Endothelial cell of umbilical vein (primary cell): ENCODE data around the gene PSMD5. TPM values are rescaled to one million over a fixed set of nuclear protein-coding genes. Genes with fewer than 3 reads are reported as not detected.

Experiments
- BruUV-seq: library from RNA; stranded (reverse); fragments of 400-500 nt; replicated peaks from 2 replicates; lab custom pipeline; 2021; lab: Mats Ljungman, UMichigan
- CTCF ChIA-PET: fragments of 300-600, 350-600 bp; sonication (Branson Sonifier 250); formaldehyde crosslinking; loops from one replicate; lab custom pipeline; 2021; ENCODE audit warnings: antibody characterized with exemption, inconsistent platforms; lab: Charles Lee
- POLR2A ChIA-PET: fragments of 300-600, 350-600 bp; sonication (Branson Sonifier 250); formaldehyde crosslinking; loops from one replicate; lab custom pipeline; 2021; ENCODE audit warnings: antibody characterized with exemption, inconsistent platforms; lab: Charles Lee
- DNase-seq: peaks from one replicate; pipeline ENCODE4 v3.0.0-alpha.2; 2011; ENCODE audit warnings: low read depth, low spot score
- FAIRE-seq: peaks from 2 replicates; lab custom pipeline; 2011; peaks lifted over from hg19 to GRCh38; lab: Jason Lieb, UNC
- H2AFZ ChIP-seq: 2 replicates; pipeline ENCODE4 v1.6.0; 2012; ENCODE audit warnings: low read depth, low read length, control low read depth, inconsistent platforms
- H3K27ac ChIP-seq: 2 replicates; pipeline ENCODE4 v1.5.1; 2011; ENCODE audit warnings: low read depth, mild to moderate bottlenecking, control low read depth, low read length, moderate library complexity; ENCODE audit not compliant: insufficient read depth
- H3K27me3 ChIP-seq, 2 experiments: 2 replicates each; pipeline versions ENCODE4 v1.6.0 to v1.6.1; 2011; ENCODE audit warnings: low read length in 2 of 2, mixed read lengths in 1 of 2; ENCODE audit not compliant: control insufficient read depth in 2 of 2, insufficient read depth in 2 of 2
- H3K36me3 ChIP-seq, 2 experiments: 2 replicates in 1 of 2; 3 replicates in 1 of 2; pipeline ENCODE4 v1.5.1; 2011; ENCODE audit warnings: low read length in 2 of 2, mild to moderate bottlenecking in 1 of 2, moderate library complexity in 1 of 2; ENCODE audit not compliant: control insufficient read depth in 2 of 2, insufficient read depth in 2 of 2; ENCODE audit errors: extremely low read depth in 1 of 2
- H3K4me1 ChIP-seq: 3 replicates; pipeline ENCODE4 v1.5.1; 2011; ENCODE audit warnings: mild to moderate bottlenecking, low read length; ENCODE audit not compliant: control insufficient read depth, insufficient read depth; ENCODE audit errors: extremely low read depth
- H3K4me2 ChIP-seq: 2 replicates; pipeline ENCODE4 v1.6.1; 2011; ENCODE audit warnings: low read length, control low read depth, mixed read lengths; ENCODE audit not compliant: insufficient read depth
- H3K4me3 ChIP-seq, 3 experiments: fragments of 200-600 bp in 1 of 3; sonication (generic), shearing (Covaris generic) in 1 of 3; replicated peaks in 1 of 3; 2 replicates each; pipeline ENCODE4 v1.5.1; 2011 to 2016; ENCODE audit warnings: control low read depth in 3 of 3, low read length in 3 of 3, mild to moderate bottlenecking in 2 of 3, inconsistent platforms in 1 of 3, low read depth in 1 of 3, moderate library complexity in 1 of 3; ENCODE audit not compliant: insufficient read depth in 1 of 3
- H3K79me2 ChIP-seq: 2 replicates; pipeline ENCODE4 v1.6.0; 2012; ENCODE audit warnings: low read length, inconsistent platforms; ENCODE audit not compliant: control insufficient read depth, insufficient read depth
- H3K9ac ChIP-seq: replicated peaks from 2 replicates; pipeline ENCODE3; 2011; ENCODE audit warnings: low read length, control low read depth; ENCODE audit not compliant: insufficient read depth; ENCODE audit errors: extremely low read depth
- H3K9me1 ChIP-seq: replicated peaks from 3 replicates; pipeline ENCODE4 v1.6.0; 2011; ENCODE audit warnings: mild to moderate bottlenecking, low read length; ENCODE audit not compliant: control insufficient read depth, insufficient read depth; ENCODE audit errors: extremely low read depth
- H3K9me3 ChIP-seq: replicated peaks from 2 replicates; pipeline ENCODE4 v1.5.1; 2012; ENCODE audit warnings: low read length, inconsistent platforms; ENCODE audit not compliant: control insufficient read depth, insufficient read depth
- H4K20me1 ChIP-seq: replicated peaks from 2 replicates; pipeline ENCODE3; 2011; ENCODE audit warnings: mild to moderate bottlenecking, low read length; ENCODE audit not compliant: control insufficient read depth, insufficient read depth; ENCODE audit errors: extremely low read depth
- CTCF ChIP-seq, 2 donors: IDR thresholded peaks; 1 replicate in 1 of 2; 2 replicates in 1 of 2; pipeline ENCODE4 v1.5.1; 2011; ENCODE audit warnings: low read length in 2 of 2, mild to moderate bottlenecking in 2 of 2, moderate library complexity in 2 of 2, control low read depth in 1 of 2, inconsistent platforms in 1 of 2, low read depth in 1 of 2; ENCODE audit not compliant: insufficient read depth in 1 of 2; ENCODE audit errors: extremely low read depth in 1 of 2
- EZH2 ChIP-seq: IDR thresholded peaks from 2 replicates; pipeline ENCODE4 v1.6.1; 2012; ENCODE audit warnings: borderline replicate concordance, low read depth, mild to moderate bottlenecking, moderate library complexity, low read length, inconsistent platforms; ENCODE audit not compliant: severe bottlenecking
- FOS ChIP-seq: IDR thresholded peaks from 2 replicates; pipeline ENCODE4 v1.6.1; 2011; ENCODE audit warnings: mild to moderate bottlenecking, low read length, moderate library complexity, borderline replicate concordance; ENCODE audit not compliant: insufficient read depth
- GATA2 ChIP-seq: IDR thresholded peaks from 2 replicates; pipeline ENCODE4 v1.7.0; 2011; ENCODE audit warnings: low read depth, mild to moderate bottlenecking, moderate library complexity, mixed read lengths, low read length; ENCODE audit not compliant: insufficient read length, insufficient read depth
- JUN ChIP-seq: IDR thresholded peaks from 2 replicates; pipeline ENCODE4 v1.6.1; 2011; ENCODE audit warnings: borderline replicate concordance, low read depth; ENCODE audit not compliant: insufficient read length, insufficient read depth
- MAX ChIP-seq: IDR thresholded peaks from 2 replicates; pipeline ENCODE4 v1.6.1; 2011; ENCODE audit not compliant: insufficient read depth, insufficient read length
- MYC ChIP-seq: IDR thresholded peaks from one replicate; pipeline ENCODE4 v1.6.1; 2011; ENCODE audit warnings: mild to moderate bottlenecking, low read depth, low read length
- POLR2A ChIP-seq: IDR thresholded peaks from 2 replicates; pipeline ENCODE4 v1.6.1; 2012; ENCODE audit warnings: low read depth, mild to moderate bottlenecking, control low read depth, low read length
- POLR2AphosphoS5 ChIP-seq: IDR thresholded peaks from 2 replicates; pipeline ENCODE4 v1.6.1; 2012; ENCODE audit warnings: low read depth, mild to moderate bottlenecking, control low read depth, low read length, moderate library complexity; ENCODE audit not compliant: insufficient read depth
- dilution Hi-C: fragments of 300-500 bp; cut with MboI; formaldehyde crosslinking; loops from one replicate; pipeline ENCODE4 v1.15.0; 2019; ENCODE audit warnings: low sequenced_read_pairs; ENCODE audit not compliant: extremely low pct_ligation_motif_present
- intact Hi-C: fragments of 100-400 bp; cut with micrococcal nuclease; formaldehyde crosslinking; loops from one replicate; pipeline ENCODE4 v1.10.0; 2022
- polyA plus RNA-seq, 4 experiments: library from polyadenylated mRNA; depleted of rRNA in 3 of 4; stranded (reverse) in 3 of 4; unstranded in 1 of 4; fragments of >200 nt; gene quantifications; 2 replicates each; pipeline versions ENCODE4 v1.2.1 to v1.2.3, GENCODE V29; 2011 to 2012; ENCODE audit warnings: missing spikeins in 1 of 4
- total RNA-seq: library from RNA; stranded (reverse); gene quantifications from 2 replicates; pipeline ENCODE4 v1.2.3, GENCODE V29; 2021

The PSMD5 gene
- total and polyA plus RNA-seq, 2 donors (not counting 3 experiments of a cell fraction or from before 2014, with no cell fraction given), result 20.4 to 70.2 TPM

- H2AFZ ChIP-seq, result no peak overlapping the region
- DNase-seq, result no peak
- TF ChIP-seq FOS, result no peak
- no peak for TF ChIP-seq EZH2
- no peak for TF ChIP-seq CTCF (IDR thresholded peaks at IDR 0.05; ENCODE audit: extremely low read depth in 1 of 2, insufficient read depth in 1 of 2, low read depth in 1 of 2, low read length in 2 of 2)
- TF ChIP-seq MAX, result no peak
- TF ChIP-seq JUN, result no peak
- TF ChIP-seq POLR2AphosphoS5, result no peak
- no peak for TF ChIP-seq POLR2A
- no peak for TF ChIP-seq GATA2
- TF ChIP-seq MYC, result no peak
- dilution Hi-C loops (no loop called here), intact Hi-C loops (no loop called here)
- no peaks in the 10 kb centered on the region for H3K9me3 ChIP-seq
- ChIA-PET POLR2A (interaction anchor here (0.6 kb wide), 1 partner anchor 9 kb away, joined by 9 read pairs; no protein-coding TSS in a partner anchor), CTCF (interaction anchor here (1.3 kb wide), 1 partner anchor 18 kb away, joined by 3 read pairs; no protein-coding TSS in a partner anchor)
- no peaks in the 10 kb centered on the region for H3K27me3 ChIP-seq
- H3K27ac ChIP-seq, result no peak overlapping the region
- no TSS peak for BruUV-seq
- H3K79me2 ChIP-seq, result peaks cover 29% of the 10 kb centered on the region
- no peak for FAIRE-seq
- H3K4me1 ChIP-seq, result no peaks in the 10 kb centered on the region
- H3K36me3 ChIP-seq, result peaks cover 6 to 9% of the 10 kb centered on the region in 2 experiments
- no peak overlapping the region for H3K4me2 ChIP-seq
- no peaks in the 10 kb centered on the region for H3K9me1 ChIP-seq
- no peaks in the 10 kb centered on the region for H4K20me1 ChIP-seq
- H3K9ac ChIP-seq, result no peak overlapping the region
- no peak overlapping the region for H3K4me3 ChIP-seq
These were observed 62.4 kb downstream of the PSMD5 start for GRCh38 chr9:120780367-120780766.
